GM12875 (cell line): ENCODE measurements around the gene IGDCC3.

Experiments used
- H3K4me3 ChIP-seq: one replicate; pipeline ENCODE4 v1.5.1; 2011; ENCODE audit warnings: low read depth, low read length, control low read depth
- CTCF ChIP-seq: IDR thresholded peaks from 2 replicates; pipeline ENCODE4 v1.5.1; 2011; ENCODE audit warnings: low read depth, mild to moderate bottlenecking, control low read depth, inconsistent platforms, low read length, moderate library complexity, borderline replicate concordance; ENCODE audit not compliant: insufficient read depth

The IGDCC3 gene

GRCh38 chr15:65412556-65412955 lies 34.8 kb upstream of the IGDCC3 start:
- no peak for TF ChIP-seq CTCF
- H3K4me3 ChIP-seq, result no peak overlapping the region

DNA sequence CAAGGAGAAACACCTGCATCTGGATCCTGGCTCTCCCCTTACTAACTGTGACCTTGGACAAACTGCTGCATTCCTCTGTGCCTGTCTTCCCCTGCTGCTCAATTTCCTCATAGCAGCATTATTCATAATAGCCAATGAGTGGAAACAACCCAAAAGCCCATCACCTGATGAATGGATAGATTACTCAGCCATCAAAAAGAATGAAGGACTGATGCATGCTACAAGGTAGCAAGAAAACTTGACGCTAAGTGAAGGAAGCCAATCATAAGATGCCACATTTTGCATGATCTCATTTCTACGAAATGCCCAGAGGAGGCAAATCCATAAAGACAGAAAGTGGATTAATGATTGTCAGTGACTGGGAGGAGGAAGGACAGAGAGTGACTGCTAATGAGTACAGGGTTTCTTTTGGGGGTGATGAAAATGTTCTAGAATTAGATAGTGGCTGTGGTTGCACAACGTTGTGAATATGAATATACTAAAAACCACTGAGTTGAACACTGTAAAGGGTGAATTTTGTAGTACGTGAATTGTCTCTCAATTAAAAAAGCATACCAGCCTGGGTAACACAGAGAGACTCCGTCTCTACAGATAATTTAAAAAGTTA lies 33.8 kb upstream of the IGDCC3 start:
- TF ChIP-seq CTCF, result no peak

DNA sequence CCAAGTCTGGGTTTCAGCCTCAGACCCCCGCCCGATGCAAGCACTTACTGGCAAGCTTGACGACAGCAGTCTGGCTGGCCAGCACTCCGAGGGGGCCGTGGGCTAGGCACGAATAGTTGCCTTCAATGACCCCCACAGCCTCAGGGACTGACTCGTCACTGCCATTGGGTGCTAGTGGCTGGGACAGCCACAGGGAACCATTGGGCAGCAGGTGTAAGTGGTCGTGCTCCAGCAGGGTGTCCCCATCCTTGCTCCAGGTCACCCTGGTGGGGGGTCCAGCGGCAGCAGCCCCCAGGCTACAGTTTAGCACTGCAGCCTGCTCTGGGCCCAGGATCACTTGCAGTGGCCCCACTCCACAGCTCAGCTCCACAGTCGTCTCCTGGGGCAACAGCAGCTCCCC lies 33.2 kb upstream of the IGDCC3 start:
- no peak overlapping the region for H3K4me3 ChIP-seq
- no peak for TF ChIP-seq CTCF

More for the DNA sequence above, 33.8 kb upstream of the IGDCC3 start:
- H3K4me3 ChIP-seq, result no peak overlapping the region

- no peak overlapping the region for H3K4me3 ChIP-seq
- no peak for TF ChIP-seq CTCF
Observed at GRCh38 chr15:65410036-65410435, 32.2 kb upstream of the IGDCC3 start.

GRCh38 chr15:65409036-65409631 lies 31.3 kb upstream of the IGDCC3 start:
- no peak overlapping the region for H3K4me3 ChIP-seq
- no peak for TF ChIP-seq CTCF

GRCh38 chr15:65408324-65409035 lies 30.7 kb upstream of the IGDCC3 start:
- H3K4me3 ChIP-seq, result no peak overlapping the region
- TF ChIP-seq CTCF, result no peak
